Stimulated activated CD4-positive, alpha-beta T cell treated with anti-CD3 and anti-CD28 coated beads, Interleukin-1b, Interleukin-23, amount 100 ng/mL, for 24 hours (primary cell): ENCODE data around the gene UHRF2.
"Not testable (repeated sequence)": the region's sequence is repeated elsewhere in the genome, so short reads cannot be mapped to it uniquely, and the experiment has no call there.

ENCODE experiments used
- DNase-seq, 4 experiments: peaks; one replicate each; pipeline ENCODE4 v3.0.0-alpha.2; 2020; ENCODE audit warnings: low read depth in 4 of 4, low spot score in 1 of 4

UHRF2 gene

GRCh38 chr9:6428940-6429889 is 16.2 kb downstream of the UHRF2 start:
- DNase-seq = no peak

- DNase-seq = no peak
Observed at GRCh38 chr9:6431038-6431437, 18.0 kb downstream of the UHRF2 start.

- no peak for DNase-seq
Observed at GRCh38 chr9:6433410-6433809, 20.4 kb downstream of the UHRF2 start.

DNA sequence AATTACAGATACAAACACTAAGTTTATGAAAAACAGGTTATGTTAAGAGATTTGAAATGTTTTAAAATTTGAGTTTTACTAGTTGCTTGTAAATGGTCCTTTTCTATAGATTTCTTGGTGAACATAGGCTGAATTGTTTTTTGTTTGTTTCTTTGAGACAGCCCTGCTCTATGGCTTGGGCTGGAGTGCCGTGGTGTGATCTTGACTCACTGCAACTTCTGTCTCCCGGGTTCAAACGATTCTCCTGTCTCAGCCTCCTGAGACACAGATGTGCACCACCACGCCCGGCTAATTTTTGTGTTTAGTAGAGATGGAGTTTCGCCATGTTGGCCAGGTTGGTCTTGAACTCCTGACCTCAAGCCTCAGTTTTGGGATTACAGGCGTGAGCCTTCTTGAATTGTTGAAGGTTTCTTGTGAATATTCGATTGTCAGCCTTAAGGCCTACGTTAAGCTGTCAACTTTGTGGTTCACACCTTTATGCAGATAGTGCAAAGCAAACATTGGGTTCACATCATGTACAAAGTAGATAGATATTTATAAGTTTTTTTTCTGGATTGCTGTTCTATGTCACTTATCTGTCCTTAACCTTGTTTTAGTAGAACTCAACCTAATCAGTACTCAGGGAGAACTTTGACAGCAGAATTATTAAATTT is 26.2 kb downstream of the UHRF2 start:
- no peak for DNase-seq

DNA sequence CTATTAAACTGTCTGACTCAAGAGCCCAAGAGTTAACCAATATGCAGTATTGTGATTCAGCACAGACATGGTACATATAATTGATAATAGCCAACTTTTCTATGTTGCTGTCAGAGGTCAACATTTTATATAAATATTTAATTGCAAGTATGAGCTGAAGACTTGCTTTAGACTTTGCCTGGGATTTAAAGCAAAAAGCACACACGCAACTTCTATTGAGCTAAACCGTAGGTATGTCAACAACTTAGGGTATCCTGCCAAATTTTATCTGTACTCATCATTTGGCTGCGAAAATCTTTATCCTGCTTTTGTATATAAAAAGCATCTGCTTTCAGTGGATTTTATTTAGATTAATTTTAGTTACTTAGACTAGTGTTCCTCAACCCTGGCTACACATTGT is 27.4 kb downstream of the UHRF2 start:
- DNase-seq = no peak

- no peak for DNase-seq
Observed at GRCh38 chr9:6441269-6441668, 28.3 kb downstream of the UHRF2 start.

DNA sequence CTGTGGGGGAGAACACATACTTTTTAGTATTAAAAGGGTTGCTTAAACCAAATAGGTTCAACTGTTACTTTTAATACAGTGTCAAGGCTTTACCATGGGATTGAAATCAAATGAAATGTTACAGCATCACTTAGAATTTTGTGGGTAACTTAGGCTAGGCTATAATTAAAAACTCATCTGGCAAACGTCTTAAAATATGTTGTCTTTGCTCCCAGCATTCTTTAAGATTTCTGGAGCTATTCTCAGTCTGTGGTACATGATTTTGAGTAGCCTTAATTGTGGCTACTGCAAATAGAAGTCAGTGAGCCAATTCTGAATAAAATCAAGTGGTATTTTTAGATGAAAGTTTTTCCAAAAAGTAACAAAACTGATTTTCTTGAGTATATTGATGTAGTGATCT is 30.7 kb downstream of the UHRF2 start:
- DNase-seq = no peak

DNA sequence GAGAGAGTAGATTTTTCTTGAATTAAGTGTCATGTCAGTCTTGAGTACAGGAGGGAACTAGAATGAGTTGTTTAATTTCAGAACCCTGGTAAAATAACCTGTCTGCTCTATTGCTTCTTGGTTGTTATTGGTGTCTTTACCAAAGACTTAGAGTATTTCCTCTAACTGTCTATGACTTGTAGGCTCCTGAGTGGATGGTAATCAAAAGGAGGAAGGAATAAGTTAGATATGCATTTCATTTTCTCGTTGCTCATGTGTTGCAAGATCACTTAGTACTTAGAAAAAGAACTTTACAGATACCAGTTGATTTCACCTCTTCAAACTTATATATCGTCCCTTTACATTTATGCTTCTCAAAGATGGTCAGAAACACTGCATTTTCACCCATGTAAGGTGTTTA is 31.1 kb downstream of the UHRF2 start:
- no peak for DNase-seq

DNA sequence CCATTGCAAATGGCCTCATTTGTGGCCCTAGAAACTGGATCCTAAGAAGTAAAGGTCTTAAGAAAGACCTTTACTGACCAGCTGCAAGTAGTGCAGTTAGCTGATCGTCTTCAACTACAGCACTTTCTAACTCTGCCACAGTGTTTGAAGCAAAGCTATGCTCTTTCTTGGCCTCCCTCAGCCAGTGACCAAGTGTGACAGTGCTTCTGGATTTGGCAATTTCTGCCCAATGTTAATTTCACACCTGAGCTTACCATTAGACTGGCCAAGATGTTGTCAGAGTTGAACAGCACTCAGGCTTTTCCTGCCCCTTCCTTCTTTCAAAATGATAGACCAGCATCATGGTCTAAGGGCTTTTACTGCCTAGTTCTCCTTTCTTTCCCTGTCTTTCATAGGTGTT is 36.1 kb downstream of the UHRF2 start:
- DNase-seq = no peak

DNA sequence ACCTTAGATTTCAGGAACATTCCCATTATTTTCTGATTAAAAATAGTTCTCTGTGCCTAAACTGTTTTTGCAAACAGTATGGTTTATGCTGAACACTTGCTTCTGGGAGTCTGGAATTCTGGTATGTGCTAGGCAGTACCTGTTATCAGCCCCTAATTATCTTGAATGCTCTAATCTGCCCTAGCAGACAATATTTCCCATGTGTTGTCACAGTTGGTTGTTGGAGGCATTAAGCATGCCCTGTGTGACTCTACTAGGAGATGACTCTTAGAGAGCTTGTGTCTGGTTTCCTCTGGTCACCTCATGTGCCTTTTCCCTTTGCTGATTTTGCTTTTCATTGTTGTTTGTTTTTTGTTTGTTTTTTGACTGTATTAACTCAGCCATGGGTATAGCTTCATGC is 36.6 kb downstream of the UHRF2 start:
- no peak for DNase-seq

DNA sequence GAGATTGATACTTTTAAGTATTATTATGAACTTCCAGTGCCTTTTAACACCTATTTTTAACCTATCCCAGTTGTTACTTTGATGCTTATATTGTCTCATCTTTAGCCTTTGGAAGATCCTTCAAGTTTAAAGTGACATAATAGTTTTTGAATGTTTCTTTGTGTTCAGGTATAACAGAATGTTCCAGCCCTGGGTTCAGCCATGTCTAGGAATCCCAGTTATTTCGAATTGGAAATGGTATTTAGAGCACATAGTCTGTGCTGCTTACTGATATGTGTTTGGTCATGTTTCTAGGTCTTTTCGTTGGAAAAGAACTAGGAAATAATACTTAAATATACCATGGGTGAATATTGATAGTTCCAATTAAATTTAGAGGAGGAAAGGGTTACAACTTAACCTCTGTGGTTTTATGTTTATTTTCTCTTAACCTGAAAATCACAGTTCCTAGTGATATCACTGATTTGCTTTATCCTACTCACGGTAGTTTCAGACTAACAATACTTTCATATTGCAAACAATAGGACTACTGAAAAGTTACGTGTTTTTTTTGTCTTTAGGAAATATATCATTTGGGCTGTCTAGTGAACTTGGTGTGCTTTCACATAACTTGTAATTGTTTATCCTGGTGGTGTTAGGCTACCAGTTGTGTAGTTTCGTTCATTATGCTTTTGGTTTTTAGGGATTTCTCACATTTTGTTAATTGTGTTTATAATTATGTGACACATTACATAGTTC is 37.8 kb downstream of the UHRF2 start:
- no peak for DNase-seq

- not testable (repeated sequence) for DNase-seq
Observed at GRCh38 chr9:6455292-6455691, 42.3 kb downstream of the UHRF2 start.

DNA sequence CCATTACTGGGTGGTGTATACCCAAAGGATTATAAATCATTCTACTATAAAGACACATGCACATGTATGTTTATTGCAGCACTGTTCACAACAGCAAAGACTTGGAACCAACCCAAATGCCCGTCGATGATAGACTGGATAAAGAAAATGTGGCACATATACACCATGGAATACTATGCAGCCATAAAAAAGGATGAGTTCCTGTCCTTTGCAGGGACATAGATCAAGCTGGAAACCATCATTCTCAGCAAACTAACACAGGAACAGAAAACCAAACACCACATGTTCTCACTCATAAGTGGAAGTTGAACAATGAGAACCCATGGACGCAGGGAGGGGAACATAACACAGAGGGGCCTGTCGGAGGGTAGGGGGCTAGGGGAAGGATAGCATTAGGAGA is 45.7 kb downstream of the UHRF2 start:
- not testable (repeated sequence) for DNase-seq

- no peak for DNase-seq
Observed at GRCh38 chr9:6459718-6460117, 46.7 kb downstream of the UHRF2 start.

DNA sequence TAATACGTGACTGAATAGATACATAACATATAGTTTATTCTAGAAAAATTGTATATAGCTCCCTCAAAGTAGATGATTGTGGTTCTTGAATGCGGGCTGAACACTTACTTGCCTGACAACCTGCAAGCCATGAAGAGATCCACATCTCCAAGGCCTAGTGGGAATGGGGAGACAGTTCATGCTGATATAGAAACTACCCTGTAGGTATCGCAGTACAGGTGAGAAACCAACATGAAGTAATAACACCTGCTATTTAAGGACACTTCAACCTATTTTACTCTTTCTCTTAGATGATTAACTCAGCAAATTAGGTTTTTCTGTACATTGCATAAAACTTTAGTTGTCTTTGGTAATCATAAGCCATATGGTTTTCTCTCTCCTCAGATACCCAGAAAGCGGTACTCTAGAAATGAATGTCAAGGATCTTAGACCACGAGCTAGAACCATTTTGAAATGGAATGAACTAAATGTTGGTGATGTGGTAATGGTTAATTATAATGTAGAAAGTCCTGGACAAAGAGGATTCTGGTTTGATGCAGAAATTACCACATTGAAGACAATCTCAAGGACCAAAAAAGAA is 47.3 kb downstream of the UHRF2 start:
- DNase-seq = no peak

GRCh38 chr9:6461619-6462018 is 48.6 kb downstream of the UHRF2 start:
- DNase-seq = no peak

GRCh38 chr9:6467006-6467625 is 54.1 kb downstream of the UHRF2 start:
- no peak for DNase-seq

DNA sequence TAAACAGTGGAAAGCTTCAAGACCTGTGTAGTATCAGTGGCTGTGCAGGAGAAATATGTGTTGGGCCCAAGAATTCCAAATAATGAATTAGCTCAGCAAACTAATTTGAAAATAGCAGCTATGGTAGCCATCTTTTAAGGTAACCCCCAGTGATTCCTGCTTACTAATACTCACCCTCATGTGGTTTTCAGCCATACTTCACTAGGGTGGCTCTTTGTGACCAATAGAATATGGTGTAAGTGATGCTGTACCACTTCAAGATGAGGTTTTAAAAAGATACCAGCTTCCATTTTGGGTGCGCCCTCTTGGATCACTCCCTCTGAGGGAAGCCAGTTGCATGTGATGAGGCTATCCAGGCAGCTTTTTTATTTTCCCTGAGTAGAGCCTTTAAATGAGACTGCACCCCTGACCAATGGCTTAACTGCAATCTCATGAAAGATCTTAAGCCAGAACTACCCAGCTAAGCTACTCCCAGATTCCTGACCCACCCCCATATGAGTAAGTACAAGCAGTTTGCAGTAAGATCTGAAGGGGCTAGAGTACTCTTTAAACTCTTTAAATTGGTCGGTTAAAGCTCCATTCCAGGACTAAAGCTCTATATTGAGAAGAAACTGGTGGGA is 58.3 kb downstream of the UHRF2 start:
- DNase-seq = no peak

- DNase-seq = no peak
Observed at GRCh38 chr9:6473151-6473550, 60.2 kb downstream of the UHRF2 start.

DNA sequence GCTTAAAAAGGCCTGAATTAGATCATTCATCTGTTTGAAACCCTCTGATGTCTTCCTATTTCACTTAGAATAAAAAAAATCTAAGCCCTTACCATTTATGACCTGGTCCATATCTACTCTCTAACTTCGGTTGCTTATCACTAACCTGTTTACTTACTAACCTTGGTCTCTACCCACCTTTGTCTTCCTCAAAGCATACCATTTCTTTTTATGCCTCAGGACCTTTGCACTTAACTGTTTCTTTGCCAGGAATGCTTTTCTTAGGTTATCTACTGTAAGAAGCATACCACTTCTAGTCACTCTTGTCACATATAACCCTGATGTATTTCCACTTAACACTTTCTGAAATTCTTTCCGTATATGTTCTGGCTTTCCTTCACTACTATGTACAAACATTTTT is 67.0 kb downstream of the UHRF2 start:
- DNase-seq = no peak

DNA sequence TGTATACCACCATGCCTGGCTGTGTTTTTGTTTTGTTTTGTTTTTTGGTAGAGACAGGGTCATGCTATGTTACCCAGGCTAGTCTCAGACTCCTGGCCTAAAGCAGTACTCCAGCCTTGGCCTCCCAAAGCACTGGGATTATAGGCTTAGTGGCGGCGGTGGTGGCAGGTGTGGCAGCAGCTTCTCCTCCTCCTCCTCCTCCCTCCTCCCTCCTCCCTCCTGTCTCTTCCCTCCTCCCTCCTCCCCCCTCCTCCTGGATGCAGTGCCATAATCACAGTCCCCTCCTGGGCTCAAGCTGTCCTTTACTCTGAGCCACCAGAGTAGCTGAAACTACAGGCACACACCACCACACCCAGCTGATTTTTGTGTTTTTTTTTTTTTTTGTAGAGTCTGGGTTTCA is 71.2 kb downstream of the UHRF2 start:
- no peak for DNase-seq
